GM12872 (cell line): ENCODE data around the gene CIT.

Experiments
- CTCF ChIP-seq: IDR thresholded peaks from 3 replicates; pipeline ENCODE4 v1.5.1; 2011; ENCODE audit warnings: low read depth, mild to moderate bottlenecking, low read length, moderate library complexity; ENCODE audit not compliant: insufficient read depth

Gene CIT

GRCh38 chr12:119876761-119877638, at the start of gene CIT:
Gene CIT (minus strand): TSS chr12:119877320. CDS start chr12:119876168, 1,152 bp downstream.
- no peak for TF ChIP-seq CTCF

DNA sequence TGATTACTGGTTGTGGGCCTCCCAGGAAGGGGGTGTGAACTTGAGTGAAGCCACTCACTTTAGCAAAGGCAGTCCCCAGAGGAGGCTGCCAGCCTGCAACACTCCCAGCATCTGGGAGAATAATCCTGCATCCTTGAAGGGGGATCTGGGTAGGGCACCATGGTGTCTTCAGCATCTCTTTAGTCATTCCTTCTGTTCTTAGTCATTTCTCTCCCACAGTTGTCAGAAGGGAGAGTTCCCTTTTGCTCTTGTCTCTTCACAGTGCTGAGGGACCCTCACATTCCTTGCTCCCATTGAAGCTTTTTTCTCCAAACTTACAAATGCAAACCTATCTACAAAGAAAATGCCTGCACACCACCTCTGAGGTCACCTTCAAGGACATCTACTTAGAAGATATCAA, 48.1 kb upstream of the CIT start:
- TF ChIP-seq CTCF: no peak

DNA sequence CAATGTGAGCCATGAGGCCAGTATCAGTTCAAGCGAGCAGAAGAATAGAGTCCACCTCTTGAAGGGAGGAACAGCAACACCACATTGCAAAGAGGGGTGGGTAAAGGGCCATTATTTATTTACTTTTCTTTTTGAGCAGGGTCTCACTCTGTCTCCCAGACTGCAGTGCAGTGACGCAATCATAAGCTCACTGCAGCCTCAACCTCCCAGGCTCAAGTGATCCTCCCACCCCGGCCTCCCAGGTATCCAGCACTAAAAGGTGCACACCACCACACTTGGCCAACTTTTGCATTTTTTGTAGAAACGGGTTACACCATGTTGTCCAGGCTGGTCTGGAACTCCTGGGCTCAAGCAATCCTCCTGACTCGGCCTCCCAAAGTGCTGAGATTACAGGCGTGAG, 42.9 kb upstream of the CIT start:
- no peak for TF ChIP-seq CTCF

DNA sequence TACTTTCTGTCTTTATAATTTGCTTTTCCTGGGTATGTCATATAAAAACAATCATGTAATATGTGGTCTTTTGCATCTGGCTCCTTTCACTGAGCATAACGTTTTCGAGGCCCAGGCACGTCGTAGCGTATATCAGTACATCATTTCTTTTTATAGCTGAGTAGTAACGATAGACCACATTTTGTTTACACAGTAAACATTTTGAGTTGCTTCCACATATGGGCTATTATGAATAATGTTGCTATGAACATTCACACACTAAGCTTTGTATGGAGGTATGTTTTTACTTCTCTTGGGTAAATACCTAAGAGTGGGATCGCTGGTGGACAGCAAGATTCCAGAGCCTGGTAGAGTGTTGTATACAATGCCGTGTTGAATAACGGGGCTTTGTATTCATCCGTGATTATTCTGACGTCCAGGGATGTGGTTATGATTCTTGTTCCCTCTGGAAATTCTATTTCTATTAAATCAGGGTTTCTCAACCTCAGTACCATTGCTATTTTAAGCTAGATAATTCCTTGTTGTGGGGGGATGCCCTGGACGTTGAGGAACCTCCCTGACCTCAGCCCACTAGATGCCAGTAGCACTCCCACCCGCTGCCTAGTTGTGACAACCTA, 38.9 kb upstream of the CIT start:
- no peak for TF ChIP-seq CTCF

- no peak for TF ChIP-seq CTCF
Observed at GRCh38 chr12:119914666-119915065, 37.5 kb upstream of the CIT start.

DNA sequence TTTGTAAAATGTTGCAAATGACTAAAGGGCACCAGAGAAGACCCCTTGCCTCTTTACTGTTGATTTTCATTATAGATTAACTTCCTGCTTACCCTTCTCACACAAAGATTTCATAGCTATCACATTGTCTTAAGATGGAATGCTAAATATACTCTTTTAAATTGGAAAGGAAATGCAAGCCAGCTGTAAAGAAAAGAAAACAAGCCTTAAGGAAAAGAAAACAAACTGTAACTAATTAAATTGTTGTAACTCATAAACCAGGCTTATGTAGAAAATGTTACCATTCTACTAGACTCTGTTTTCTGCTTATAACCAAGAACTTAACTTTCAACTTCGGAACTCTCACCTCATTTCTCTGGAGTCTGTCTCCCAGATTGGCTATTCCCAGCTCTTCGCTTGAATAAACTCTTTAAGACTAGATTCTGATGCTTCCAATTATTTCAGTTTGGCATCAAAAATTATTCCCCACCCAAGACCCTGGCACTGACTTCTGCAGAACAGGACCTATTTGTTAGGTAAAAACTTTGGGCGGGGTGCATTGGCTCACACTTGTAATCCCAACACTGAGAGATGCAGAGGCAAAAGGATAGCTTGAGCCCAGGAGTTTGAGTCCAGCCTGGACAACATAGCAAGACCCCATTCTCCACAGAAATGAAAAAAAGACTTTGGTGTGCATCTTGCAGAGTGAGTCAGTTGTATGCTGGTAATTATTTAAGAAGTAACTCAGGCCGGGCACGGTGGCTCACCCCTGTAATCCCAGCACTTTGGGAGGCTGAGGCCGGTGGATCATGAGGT, 36.6 kb upstream of the CIT start:
- no peak for TF ChIP-seq CTCF

- no peak for TF ChIP-seq CTCF
Observed at GRCh38 chr12:119911182-119911581, 34.1 kb upstream of the CIT start.
